Right lobe of liver (tissue), 4 donors: ENCODE data around the gene CDC42BPB.

Experiments used
- POLR2A ChIP-seq: fragments of 450-650 bp; IDR thresholded peaks from one replicate; pipeline ENCODE4 v1.6.1; 2017; ENCODE audit warnings: antibody characterized with exemption, mild to moderate bottlenecking
- TF ChIP-seq, protein P1 (sequence below), 4 donors: fragments of 200-600 bp in 3 of 4; fragments of 450-650 bp in 1 of 4; IDR thresholded peaks; one replicate each; pipeline versions ENCODE4 v1.5.1 to v1.8.0; 2016 to 2022; ENCODE audit warnings: antibody characterized with exemption in 4 of 4, mild to moderate bottlenecking in 2 of 4
- donor health status: DM: no; HTN: no; CAD: no.
- donor health status: DM: no; HTN: no; CAD: no.
- donor health status: DM: no; HTN: yes; CAD: no.

DNA sequence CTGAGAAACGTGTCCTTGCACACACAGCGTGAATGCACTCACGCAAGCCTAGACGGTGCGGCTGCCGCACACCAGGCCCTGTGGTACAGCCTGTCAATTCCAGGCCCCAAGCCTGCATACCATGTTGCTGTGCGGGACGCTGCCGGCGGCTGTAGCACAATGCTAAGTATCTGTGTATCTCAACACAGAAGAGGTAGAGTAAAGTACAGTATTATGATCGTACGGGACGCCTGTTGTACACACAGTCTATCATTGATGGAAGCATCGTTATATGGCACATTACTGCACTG lies 89.9 kb downstream of the CDC42BPB start:
- TF ChIP-seq, protein P1, sequence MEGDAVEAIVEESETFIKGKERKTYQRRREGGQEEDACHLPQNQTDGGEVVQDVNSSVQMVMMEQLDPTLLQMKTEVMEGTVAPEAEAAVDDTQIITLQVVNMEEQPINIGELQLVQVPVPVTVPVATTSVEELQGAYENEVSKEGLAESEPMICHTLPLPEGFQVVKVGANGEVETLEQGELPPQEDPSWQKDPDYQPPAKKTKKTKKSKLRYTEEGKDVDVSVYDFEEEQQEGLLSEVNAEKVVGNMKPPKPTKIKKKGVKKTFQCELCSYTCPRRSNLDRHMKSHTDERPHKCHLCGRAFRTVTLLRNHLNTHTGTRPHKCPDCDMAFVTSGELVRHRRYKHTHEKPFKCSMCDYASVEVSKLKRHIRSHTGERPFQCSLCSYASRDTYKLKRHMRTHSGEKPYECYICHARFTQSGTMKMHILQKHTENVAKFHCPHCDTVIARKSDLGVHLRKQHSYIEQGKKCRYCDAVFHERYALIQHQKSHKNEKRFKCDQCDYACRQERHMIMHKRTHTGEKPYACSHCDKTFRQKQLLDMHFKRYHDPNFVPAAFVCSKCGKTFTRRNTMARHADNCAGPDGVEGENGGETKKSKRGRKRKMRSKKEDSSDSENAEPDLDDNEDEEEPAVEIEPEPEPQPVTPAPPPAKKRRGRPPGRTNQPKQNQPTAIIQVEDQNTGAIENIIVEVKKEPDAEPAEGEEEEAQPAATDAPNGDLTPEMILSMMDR (IDR thresholded peaks at IDR 0.05) = no peak
- TF ChIP-seq POLR2A = no peak
